NCI-H2196 (cell line): ENCODE results near the gene MATN4.
"Not testable (repeated sequence)": the region's sequence is repeated elsewhere in the genome, so short reads cannot be mapped to it uniquely, and the experiment has no call there.

ENCODE experiments used
- DNase-seq: peaks from one replicate; lab custom pipeline; 2025; ENCODE audit not compliant: unreplicated experiment; lab: John Stamatoyannopoulos, UW

MATN4 gene, protein sequence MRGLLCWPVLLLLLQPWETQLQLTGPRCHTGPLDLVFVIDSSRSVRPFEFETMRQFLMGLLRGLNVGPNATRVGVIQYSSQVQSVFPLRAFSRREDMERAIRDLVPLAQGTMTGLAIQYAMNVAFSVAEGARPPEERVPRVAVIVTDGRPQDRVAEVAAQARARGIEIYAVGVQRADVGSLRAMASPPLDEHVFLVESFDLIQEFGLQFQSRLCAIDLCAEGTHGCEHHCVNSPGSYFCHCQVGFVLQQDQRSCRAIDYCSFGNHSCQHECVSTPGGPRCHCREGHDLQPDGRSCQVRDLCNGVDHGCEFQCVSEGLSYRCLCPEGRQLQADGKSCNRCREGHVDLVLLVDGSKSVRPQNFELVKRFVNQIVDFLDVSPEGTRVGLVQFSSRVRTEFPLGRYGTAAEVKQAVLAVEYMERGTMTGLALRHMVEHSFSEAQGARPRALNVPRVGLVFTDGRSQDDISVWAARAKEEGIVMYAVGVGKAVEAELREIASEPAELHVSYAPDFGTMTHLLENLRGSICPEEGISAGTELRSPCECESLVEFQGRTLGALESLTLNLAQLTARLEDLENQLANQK

GRCh38 chr20:45308117-45308778, at the start of gene MATN4:
Gene MATN4, minus strand, starts transcription at chr20:45308299. Its CDS starts 2,717 bp downstream, at chr20:45305582.
- DNase-seq, result peak; percentile 75

DNA sequence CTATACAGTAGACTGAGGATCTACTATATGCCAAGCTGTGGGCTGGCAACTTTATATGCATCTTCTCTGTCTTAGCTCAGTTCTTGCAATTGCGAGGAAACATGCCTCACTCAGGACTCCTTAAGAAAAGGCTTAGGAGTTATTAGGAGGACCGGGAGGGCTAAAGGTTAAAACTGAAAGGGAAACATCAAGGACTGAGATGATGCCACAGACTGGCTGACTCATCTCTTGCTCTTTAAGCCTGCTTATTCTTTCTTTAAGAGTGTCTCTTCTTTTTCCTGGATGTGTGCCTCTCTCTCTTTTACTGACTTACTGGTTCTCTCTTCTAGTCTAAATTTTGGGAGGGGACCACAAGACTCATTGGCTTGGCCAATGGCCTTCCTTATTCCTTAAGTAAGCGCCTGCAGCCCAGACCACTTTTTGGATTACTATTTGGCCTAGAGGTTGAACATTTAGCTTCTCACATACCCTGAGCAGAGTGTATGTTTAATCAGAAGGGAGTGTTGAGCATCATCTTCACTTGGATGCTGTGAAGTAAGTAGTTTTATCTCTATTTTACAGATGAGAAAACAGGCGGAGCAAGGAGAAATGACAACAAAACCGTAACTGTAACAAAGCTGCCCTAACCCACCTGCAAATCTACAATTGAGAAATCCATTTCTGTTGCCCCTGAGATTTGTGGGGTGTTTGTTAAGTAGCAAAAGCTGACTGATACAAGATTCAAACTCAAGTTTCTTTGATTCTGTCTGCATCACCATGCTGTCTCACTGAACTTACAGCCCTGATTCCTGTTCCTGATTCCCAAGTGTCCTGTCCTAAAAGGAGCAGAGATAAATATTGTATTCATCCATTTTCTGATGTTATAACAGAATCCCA, 47.3 kb upstream of the MATN4 start:
- no peak for DNase-seq

GRCh38 chr20:45354423-45355208, 46.5 kb upstream of the MATN4 start:
- DNase-seq, result no peak

DNA sequence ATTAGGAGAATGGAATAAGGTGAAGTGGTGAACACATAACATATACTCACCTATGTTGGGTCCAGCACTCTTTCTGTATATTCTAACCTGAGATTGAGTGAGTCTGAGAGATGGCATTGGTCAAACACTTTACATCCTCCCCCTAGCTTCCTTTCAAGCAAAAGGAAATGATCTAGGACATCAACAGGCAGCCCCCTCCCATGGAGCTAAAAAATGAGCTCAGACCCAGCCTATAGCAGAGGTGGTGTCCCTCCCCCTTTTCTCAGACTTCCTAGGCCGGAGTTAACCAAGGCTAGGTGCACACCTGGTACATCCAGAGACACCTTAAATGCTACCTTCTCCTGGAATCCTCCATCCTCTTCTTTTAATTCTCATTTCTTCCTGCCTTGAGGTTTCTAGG, 45.6 kb upstream of the MATN4 start:
- DNase-seq, result no peak

DNA sequence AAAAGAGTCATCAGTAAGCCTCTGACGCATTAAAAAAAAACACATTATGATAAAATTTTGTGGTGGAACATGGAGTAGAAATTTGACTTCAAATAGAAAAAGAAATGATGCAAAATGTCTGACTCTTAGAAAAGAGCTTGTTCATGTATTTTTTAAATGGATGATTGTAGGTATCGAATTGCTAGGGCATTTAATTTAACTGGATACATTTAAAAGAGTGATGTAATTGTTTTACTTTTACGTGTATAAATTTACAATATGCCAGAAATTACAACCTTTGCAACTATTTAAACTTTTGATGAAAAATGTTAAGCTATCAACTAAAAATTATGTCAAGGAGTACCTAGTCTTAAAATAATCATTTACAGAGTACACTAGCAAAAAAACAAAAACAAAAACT, 44.6 kb upstream of the MATN4 start:
- no peak for DNase-seq

- not testable (repeated sequence) for DNase-seq
These were observed 42.7 kb upstream of the MATN4 start for GRCh38 chr20:45350795-45351194.

DNA sequence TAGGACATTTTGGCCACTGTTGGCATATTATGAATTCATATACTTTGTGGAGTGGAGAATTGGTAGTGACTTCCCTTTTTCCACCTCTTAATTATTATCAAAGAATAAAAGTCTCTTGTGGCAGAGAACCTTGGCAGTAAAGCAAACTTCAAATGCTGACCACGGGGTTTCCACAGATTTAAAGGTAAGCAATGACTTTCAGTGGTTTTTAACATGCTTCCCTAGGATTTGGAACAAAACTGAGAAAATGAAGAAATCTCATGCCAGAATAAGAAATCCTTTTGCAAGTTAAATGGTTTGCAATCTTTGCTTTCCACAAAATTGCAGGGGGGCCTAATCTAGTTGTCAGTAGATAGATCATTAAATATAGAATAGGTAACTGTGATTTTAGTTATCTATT, 42.1 kb upstream of the MATN4 start:
- no peak for DNase-seq

DNA sequence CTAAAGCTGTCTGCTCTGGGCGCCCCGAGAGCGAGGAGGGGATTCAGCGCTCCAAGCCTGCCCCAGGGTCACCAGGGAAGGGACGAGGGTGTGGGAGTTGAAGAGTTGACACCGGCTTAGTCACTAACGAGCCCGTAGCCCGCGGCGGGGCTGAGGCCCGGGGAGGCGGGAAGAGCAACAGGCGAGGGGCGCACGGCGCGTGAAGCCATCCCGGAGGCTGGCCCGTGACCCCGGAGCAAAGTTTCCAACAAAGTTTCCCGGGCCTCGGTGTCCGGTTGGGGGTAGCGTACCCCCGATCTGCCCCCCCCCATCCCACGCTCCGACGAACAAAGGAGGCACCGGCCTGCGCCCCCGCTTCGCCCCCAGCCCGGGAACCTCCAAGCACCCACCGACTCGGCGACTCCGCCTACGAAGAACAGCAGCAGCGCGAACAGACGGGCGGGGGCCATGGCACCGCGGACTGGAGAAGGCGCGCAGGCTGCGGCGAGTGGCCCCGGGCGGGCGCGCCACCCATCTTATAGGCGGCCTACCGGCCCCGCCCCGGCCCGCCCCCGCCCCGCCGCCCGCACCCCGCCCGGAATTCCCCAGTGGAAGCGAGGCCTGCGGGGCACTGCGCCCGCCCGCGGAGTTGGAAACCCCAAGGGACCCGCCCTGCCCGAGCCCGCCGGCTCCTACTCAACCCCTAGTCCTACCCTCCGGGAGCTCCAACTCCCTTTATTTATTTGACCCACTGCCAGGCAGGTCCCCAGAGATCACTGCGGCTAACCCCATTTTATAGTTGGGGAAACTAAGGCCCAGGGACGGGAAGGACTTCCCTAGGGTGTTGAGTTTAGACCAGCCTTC, 40.1 kb upstream of the MATN4 start, which contains the start of gene SDC4:
SDC4 (minus strand) TSS at position 489 of the 843 bp plus-strand sequence; CDS start at position 449, 40 bp downstream.
- DNase-seq, result peak; percentile 48

- DNase-seq, result no peak
These were observed 39.3 kb upstream of the MATN4 start for GRCh38 chr20:45347297-45347935.

DNA sequence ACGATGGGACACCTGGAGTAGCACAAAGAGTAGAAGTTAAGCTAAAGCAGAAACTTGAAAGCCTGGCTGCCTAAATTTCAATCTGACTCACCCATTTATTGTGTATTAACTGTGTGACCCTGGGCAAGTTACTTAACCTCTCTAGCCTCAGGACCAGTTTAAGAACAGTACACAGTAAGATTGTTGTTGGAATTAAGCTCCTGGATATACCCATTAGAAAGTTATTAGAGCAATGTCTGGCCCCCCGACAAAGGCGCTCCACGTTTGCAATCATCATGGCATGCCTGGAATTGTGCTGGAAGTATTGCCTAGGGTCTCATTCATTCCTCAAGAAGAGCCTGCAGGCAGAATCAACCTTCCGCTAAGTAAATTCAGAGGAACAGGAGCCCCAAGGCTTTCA, 38.8 kb upstream of the MATN4 start:
- no peak for DNase-seq

GRCh38 chr20:45346291-45346718, 38.2 kb upstream of the MATN4 start:
- no peak for DNase-seq

DNA sequence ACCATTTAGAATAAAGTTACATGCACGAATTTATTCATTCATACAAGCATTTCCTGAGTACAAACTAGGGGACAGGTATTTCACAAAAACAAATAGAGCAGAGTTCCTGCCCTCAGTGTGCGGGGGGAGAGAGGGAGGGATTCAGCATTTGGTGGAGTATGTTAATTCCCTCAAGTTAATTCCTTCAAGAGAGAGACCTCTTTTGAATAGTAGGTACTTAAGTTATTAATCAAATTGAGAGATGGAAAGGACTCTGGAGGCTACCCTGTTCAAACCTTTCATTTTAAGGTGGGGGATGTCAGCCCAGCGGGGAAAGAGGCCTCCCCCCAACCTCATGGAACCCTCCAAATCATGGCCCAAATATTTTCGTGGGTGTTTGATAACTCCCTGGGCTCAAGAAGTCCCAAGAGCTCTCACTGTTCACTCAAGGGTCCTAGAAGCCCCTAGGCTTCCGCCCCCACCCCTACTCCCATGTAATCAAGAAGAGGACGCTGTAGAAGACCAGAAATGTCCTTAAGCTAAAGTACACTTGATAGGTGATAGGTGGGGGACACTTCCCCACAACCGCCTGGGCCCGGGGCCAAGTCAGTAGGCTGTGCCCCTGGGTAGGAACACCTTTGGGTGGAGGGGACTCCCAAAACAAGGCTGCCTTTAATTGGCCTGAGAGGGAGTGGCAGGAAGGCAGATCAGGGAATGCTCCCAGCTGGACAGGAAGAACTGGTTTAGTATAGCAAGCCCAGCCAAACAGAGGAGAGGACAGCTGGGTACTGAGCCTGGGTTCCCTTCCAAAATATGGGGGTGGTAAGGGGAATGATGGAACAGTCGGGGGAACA, 37.2 kb upstream of the MATN4 start:
- peak; percentile 54 for DNase-seq

GRCh38 chr20:45344168-45344860, 36.2 kb upstream of the MATN4 start:
- DNase-seq, result peak; percentile 17

- peak; percentile 67 for DNase-seq
These were observed 35.6 kb upstream of the MATN4 start for GRCh38 chr20:45343532-45344167.

- no peak for DNase-seq
These were observed 34.9 kb upstream of the MATN4 start for GRCh38 chr20:45342855-45343531.
